HCT116 (cell line): ENCODE results near the gene PLAC8. TPM values are rescaled to one million over a fixed set of nuclear protein-coding genes. Genes with fewer than 3 reads are reported as not detected.

Experiments used
- ATAC-seq: fragments of 200-7000 bp; cut with Tn5 transposase; 2 replicates; pipeline ENCODE4 v1.9.1; 2020; ENCODE audit warnings: mild to moderate bottlenecking, moderate library complexity
- BruUV-seq: library from RNA; stranded (reverse); fragments of 400-500 nt; replicated peaks from 2 replicates; lab custom pipeline; 2021; lab: Mats Ljungman, UMichigan
- CTCF ChIA-PET: fragments of 300-600 bp; sonication (Branson Sonifier 250); formaldehyde crosslinking; loops from one replicate; lab custom pipeline; 2021; ENCODE audit warnings: antibody characterized with exemption; lab: Charles Lee
- POLR2A ChIA-PET: fragments of 300-600, 350-600 bp; sonication (Branson Sonifier 250); formaldehyde crosslinking; loops from one replicate; lab custom pipeline; 2021; ENCODE audit warnings: antibody characterized with exemption; lab: Charles Lee
- RAD21 ChIA-PET, 2 experiments: fragments of 300-600 bp; sonication (Branson Sonifier 250); formaldehyde crosslinking; loops; one replicate each; lab custom pipeline; 2023; ENCODE audit warnings: low total read pairs in 2 of 2; ENCODE audit not compliant: uncharacterized antibody in 2 of 2, unreplicated experiment in 2 of 2, low non-redundant PET in 1 of 2; lab: Charles Lee
- DNase-seq: peaks from one replicate; pipeline ENCODE4 v3.0.0-alpha.2; 2010; ENCODE audit warnings: low read depth, low spot score
- H2AFZ ChIP-seq: fragments of 200-600 bp; shearing (Covaris generic), sonication (generic); 2 replicates; pipeline ENCODE4 v1.6.1; 2017; ENCODE audit warnings: low read depth, mixed run types, mixed read lengths, antibody characterized with exemption, low read length; ENCODE audit not compliant: poor library complexity, severe bottlenecking
- H3K27ac ChIP-seq: 2 replicates; pipeline ENCODE4 v1.5.1; 2012; ENCODE audit warnings: low read depth, low read length
- H3K27me3 ChIP-seq: fragments of 200-600 bp; sonication (generic); 2 replicates; pipeline ENCODE4 v1.6.1; 2016; ENCODE audit warnings: mixed run types, low read length, mixed read lengths; ENCODE audit not compliant: insufficient read depth
- H3K36me3 ChIP-seq, 2 experiments: fragments of 200-500 bp in 1 of 2; fragments of 200-600 bp in 1 of 2; sonication (Bioruptor generic) in 1 of 2; sonication (generic) in 1 of 2; 2 replicates each; pipeline versions ENCODE4 v1.5.1 to v1.6.1; 2014 to 2016; ENCODE audit warnings: low read length in 2 of 2, inconsistent platforms in 1 of 2, mixed read lengths in 1 of 2, mixed run types in 1 of 2; ENCODE audit not compliant: insufficient read depth in 2 of 2, control insufficient read depth in 1 of 2
- H3K4me1 ChIP-seq, 2 experiments: fragments of 200-600 bp in 1 of 2; sonication (generic) in 1 of 2; 2 replicates each; pipeline versions ENCODE4 v1.5.1 to v1.6.1; 2012 to 2017; ENCODE audit warnings: low read length in 2 of 2, inconsistent platforms in 1 of 2, mild to moderate bottlenecking in 1 of 2, mixed read lengths in 1 of 2, mixed run types in 1 of 2, moderate library complexity in 1 of 2; ENCODE audit not compliant: insufficient read depth in 2 of 2, control insufficient read depth in 1 of 2
- H3K4me2 ChIP-seq: fragments of 200-600 bp; sonication (generic); 2 replicates; pipeline ENCODE4 v1.6.1; 2017; ENCODE audit warnings: mixed run types, low read length, mixed read lengths
- H3K4me3 ChIP-seq, 2 experiments: fragments of 200-600 bp in 1 of 2; sonication (generic) in 1 of 2; replicated peaks in 1 of 2; 2 replicates each; pipeline ENCODE4 v1.5.1; 2011 to 2016; ENCODE audit warnings: low read length in 2 of 2, control low read depth in 1 of 2, low read depth in 1 of 2, mild to moderate bottlenecking in 1 of 2, mixed read lengths in 1 of 2, mixed run types in 1 of 2
- H3K79me2 ChIP-seq: fragments of 200-600 bp; sonication (generic); 2 replicates; pipeline ENCODE4 v1.6.1; 2017; ENCODE audit warnings: mild to moderate bottlenecking, mixed run types, low read length, moderate library complexity, mixed read lengths; ENCODE audit not compliant: insufficient read depth
- H3K9ac ChIP-seq: fragments of 200-600 bp; sonication (generic); 2 replicates; pipeline ENCODE4 v1.6.1; 2016; ENCODE audit warnings: low read length, mixed read lengths
- H3K9me2 ChIP-seq: fragments of 200-600 bp; sonication (generic), shearing (Covaris generic); 2 replicates; pipeline ENCODE4 v1.6.1; 2017; ENCODE audit warnings: mixed run types, mild to moderate bottlenecking, moderate library complexity; ENCODE audit not compliant: insufficient read depth
- H3K9me3 ChIP-seq, 2 experiments: fragments of 200-500 bp in 1 of 2; fragments of 200-600 bp in 1 of 2; sonication (Bioruptor generic) in 1 of 2; sonication (generic) in 1 of 2; 2 replicates each; pipeline ENCODE4 v1.6.1; 2014 to 2017; ENCODE audit warnings: low read length in 2 of 2, mixed read lengths in 2 of 2, inconsistent platforms in 1 of 2, low read depth in 1 of 2, mild to moderate bottlenecking in 1 of 2, mixed run types in 1 of 2, moderate library complexity in 1 of 2; ENCODE audit not compliant: control insufficient read depth in 1 of 2, insufficient read depth in 1 of 2
- H4K20me1 ChIP-seq: fragments of 200-600 bp; sonication (generic), shearing (Covaris generic); 2 replicates; pipeline ENCODE4 v1.6.1; 2017; ENCODE audit warnings: mixed run types, mild to moderate bottlenecking, moderate library complexity; ENCODE audit not compliant: insufficient read depth
- CBX3 ChIP-seq: IDR thresholded peaks from 2 replicates; pipeline ENCODE4 v1.6.1; 2012; ENCODE audit warnings: low read depth
- EGR1 ChIP-seq: IDR thresholded peaks from 2 replicates; pipeline ENCODE4 v1.6.1; 2012; ENCODE audit warnings: low read depth
- ELF1 ChIP-seq: IDR thresholded peaks from 2 replicates; pipeline ENCODE4 v1.6.1; 2012; ENCODE audit warnings: low read depth, borderline replicate concordance
- EZH2 ChIP-seq: fragments of 200-600 bp; sonication (generic); IDR thresholded peaks from 2 replicates; pipeline ENCODE4 v1.6.1; 2017; ENCODE audit warnings: antibody characterized with exemption, mixed run types
- EZH2phosphoT487 ChIP-seq: fragments of 200-600 bp; IDR thresholded peaks from 2 replicates; pipeline ENCODE4 v1.6.1; 2018; ENCODE audit warnings: antibody characterized with exemption, borderline replicate concordance
- FOSL1 ChIP-seq: IDR thresholded peaks from 2 replicates; pipeline ENCODE4 v1.6.1; 2012; ENCODE audit warnings: low read depth
- JUND ChIP-seq: IDR thresholded peaks from 2 replicates; pipeline ENCODE4 v1.6.1; 2012
- POLR2A ChIP-seq: IDR thresholded peaks from 2 replicates; pipeline ENCODE4 v1.7.0; 2011; ENCODE audit warnings: borderline replicate concordance; ENCODE audit not compliant: insufficient read depth, insufficient read length; ENCODE audit errors: extremely low read depth
- POLR2AphosphoS5 ChIP-seq: IDR thresholded peaks from 2 replicates; pipeline ENCODE4 v1.6.1; 2011; ENCODE audit warnings: mild to moderate bottlenecking, low read depth, low read length, moderate library complexity
- RAD21 ChIP-seq: IDR thresholded peaks from 2 replicates; pipeline ENCODE4 v1.6.1; 2012; ENCODE audit warnings: low read depth, mild to moderate bottlenecking
- SP1 ChIP-seq: IDR thresholded peaks from 2 replicates; pipeline ENCODE4 v1.6.1; 2012; ENCODE audit warnings: low read depth
- SRF ChIP-seq: IDR thresholded peaks from 2 replicates; pipeline ENCODE4 v1.6.1; 2012; ENCODE audit warnings: low read depth
- TCF7L2 ChIP-seq: IDR thresholded peaks from 2 replicates; pipeline ENCODE4 v1.7.0; 2011; ENCODE audit warnings: borderline replicate concordance, inconsistent platforms; ENCODE audit not compliant: insufficient read depth, insufficient read length; ENCODE audit errors: extremely low read depth
- intact Hi-C: fragments of 100-400 bp; cut with micrococcal nuclease; formaldehyde crosslinking; loops from 2 replicates; pipeline ENCODE4 v1.10.0; 2022
- total RNA-seq: library from RNA; stranded (reverse); gene quantifications from one replicate; pipeline ENCODE4 v1.2.1, GENCODE V29; 2021; ENCODE audit not compliant: unreplicated experiment
- TF ChIP-seq, protein P1 (sequence below): IDR thresholded peaks from 2 replicates; pipeline ENCODE4 v1.6.1; 2012; ENCODE audit warnings: low read depth
- TF ChIP-seq, protein P2 (sequence below): IDR thresholded peaks from 2 replicates; pipeline ENCODE4 v1.6.1; 2012
- TF ChIP-seq, protein P3 (sequence below): IDR thresholded peaks from 2 replicates; pipeline ENCODE4 v1.6.1; 2011; ENCODE audit warnings: mild to moderate bottlenecking, low read length, moderate library complexity; ENCODE audit not compliant: insufficient replicate concordance; ENCODE audit errors: extremely low read depth
- TF ChIP-seq, protein P4 (sequence below), 3 experiments: fragments of 200-600 bp in 1 of 3; sonication (generic) in 1 of 3; IDR thresholded peaks in 2 of 3; conservative IDR thresholded peaks in 1 of 3; 2 replicates each; pipeline ENCODE4 v1.5.1; 2012 to 2017; ENCODE audit warnings: low read depth in 2 of 3, low read length in 2 of 3, antibody characterized with exemption in 1 of 3, borderline replicate concordance in 1 of 3, control low read depth in 1 of 3, mild to moderate bottlenecking in 1 of 3, mixed read lengths in 1 of 3, mixed run types in 1 of 3, moderate library complexity in 1 of 3; ENCODE audit not compliant: insufficient read depth in 1 of 3

The PLAC8 gene
- total RNA-seq, 1 experiment from 2014 or later = 0.61 TPM

DNA sequence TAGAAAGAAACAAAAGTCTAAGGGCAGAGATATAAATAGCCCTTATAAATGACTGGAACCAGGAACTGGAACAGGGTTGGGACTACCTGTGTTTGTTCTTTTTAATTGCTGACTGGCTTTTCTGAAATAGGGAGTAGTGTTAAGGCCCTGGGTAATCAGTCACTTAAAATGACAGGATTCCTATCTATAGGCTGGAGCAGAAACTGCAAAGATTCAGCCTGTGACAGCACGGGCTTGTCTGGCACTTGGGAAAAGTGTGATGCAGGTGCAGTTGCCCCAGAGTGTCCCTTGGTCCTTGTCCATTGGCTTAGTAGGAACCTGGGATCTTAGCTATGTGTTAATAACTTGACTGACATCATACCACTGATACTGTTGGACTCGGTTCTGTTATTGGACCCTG, 14.7 kb upstream of the PLAC8 start:
- TF ChIP-seq POLR2A = no peak
- TF ChIP-seq, protein P1, sequence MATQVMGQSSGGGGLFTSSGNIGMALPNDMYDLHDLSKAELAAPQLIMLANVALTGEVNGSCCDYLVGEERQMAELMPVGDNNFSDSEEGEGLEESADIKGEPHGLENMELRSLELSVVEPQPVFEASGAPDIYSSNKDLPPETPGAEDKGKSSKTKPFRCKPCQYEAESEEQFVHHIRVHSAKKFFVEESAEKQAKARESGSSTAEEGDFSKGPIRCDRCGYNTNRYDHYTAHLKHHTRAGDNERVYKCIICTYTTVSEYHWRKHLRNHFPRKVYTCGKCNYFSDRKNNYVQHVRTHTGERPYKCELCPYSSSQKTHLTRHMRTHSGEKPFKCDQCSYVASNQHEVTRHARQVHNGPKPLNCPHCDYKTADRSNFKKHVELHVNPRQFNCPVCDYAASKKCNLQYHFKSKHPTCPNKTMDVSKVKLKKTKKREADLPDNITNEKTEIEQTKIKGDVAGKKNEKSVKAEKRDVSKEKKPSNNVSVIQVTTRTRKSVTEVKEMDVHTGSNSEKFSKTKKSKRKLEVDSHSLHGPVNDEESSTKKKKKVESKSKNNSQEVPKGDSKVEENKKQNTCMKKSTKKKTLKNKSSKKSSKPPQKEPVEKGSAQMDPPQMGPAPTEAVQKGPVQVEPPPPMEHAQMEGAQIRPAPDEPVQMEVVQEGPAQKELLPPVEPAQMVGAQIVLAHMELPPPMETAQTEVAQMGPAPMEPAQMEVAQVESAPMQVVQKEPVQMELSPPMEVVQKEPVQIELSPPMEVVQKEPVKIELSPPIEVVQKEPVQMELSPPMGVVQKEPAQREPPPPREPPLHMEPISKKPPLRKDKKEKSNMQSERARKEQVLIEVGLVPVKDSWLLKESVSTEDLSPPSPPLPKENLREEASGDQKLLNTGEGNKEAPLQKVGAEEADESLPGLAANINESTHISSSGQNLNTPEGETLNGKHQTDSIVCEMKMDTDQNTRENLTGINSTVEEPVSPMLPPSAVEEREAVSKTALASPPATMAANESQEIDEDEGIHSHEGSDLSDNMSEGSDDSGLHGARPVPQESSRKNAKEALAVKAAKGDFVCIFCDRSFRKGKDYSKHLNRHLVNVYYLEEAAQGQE = no peak
- no peak for TF ChIP-seq RAD21
- no peak for TF ChIP-seq EZH2
- TF ChIP-seq CBX3 = no peak
- TF ChIP-seq SP1 = no peak
- TF ChIP-seq, protein P2, sequence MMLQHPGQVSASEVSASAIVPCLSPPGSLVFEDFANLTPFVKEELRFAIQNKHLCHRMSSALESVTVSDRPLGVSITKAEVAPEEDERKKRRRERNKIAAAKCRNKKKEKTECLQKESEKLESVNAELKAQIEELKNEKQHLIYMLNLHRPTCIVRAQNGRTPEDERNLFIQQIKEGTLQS = no peak
- no peak for TF ChIP-seq EZH2phosphoT487
- no peak for TF ChIP-seq EGR1
- TF ChIP-seq, protein P3, sequence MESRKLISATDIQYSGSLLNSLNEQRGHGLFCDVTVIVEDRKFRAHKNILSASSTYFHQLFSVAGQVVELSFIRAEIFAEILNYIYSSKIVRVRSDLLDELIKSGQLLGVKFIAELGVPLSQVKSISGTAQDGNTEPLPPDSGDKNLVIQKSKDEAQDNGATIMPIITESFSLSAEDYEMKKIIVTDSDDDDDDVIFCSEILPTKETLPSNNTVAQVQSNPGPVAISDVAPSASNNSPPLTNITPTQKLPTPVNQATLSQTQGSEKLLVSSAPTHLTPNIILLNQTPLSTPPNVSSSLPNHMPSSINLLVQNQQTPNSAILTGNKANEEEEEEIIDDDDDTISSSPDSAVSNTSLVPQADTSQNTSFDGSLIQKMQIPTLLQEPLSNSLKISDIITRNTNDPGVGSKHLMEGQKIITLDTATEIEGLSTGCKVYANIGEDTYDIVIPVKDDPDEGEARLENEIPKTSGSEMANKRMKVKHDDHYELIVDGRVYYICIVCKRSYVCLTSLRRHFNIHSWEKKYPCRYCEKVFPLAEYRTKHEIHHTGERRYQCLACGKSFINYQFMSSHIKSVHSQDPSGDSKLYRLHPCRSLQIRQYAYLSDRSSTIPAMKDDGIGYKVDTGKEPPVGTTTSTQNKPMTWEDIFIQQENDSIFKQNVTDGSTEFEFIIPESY = no peak
- TF ChIP-seq JUND = no peak
- no peak for TF ChIP-seq ELF1
- TF ChIP-seq, protein P4, sequence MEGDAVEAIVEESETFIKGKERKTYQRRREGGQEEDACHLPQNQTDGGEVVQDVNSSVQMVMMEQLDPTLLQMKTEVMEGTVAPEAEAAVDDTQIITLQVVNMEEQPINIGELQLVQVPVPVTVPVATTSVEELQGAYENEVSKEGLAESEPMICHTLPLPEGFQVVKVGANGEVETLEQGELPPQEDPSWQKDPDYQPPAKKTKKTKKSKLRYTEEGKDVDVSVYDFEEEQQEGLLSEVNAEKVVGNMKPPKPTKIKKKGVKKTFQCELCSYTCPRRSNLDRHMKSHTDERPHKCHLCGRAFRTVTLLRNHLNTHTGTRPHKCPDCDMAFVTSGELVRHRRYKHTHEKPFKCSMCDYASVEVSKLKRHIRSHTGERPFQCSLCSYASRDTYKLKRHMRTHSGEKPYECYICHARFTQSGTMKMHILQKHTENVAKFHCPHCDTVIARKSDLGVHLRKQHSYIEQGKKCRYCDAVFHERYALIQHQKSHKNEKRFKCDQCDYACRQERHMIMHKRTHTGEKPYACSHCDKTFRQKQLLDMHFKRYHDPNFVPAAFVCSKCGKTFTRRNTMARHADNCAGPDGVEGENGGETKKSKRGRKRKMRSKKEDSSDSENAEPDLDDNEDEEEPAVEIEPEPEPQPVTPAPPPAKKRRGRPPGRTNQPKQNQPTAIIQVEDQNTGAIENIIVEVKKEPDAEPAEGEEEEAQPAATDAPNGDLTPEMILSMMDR (IDR thresholded peaks at IDR 0.05 in 2 of 3, conservative IDR thresholded peaks at IDR 0.05 in 1 of 3; ENCODE audit: borderline replicate concordance in 1 of 3, insufficient read depth in 1 of 3, low read depth in 2 of 3, low read length in 2 of 3) = no peak
- TF ChIP-seq POLR2AphosphoS5 = no peak
- no peak for TF ChIP-seq FOSL1
- TF ChIP-seq SRF = no peak
- TF ChIP-seq TCF7L2 = no peak
- no peak overlapping the region for H3K9ac ChIP-seq
- intact Hi-C loops = no loop called here
- ChIA-PET RAD21 (no interaction called here), POLR2A (no interaction called here), CTCF (no interaction called here)
- DNase-seq (no peak), ATAC-seq (no peak)
- no peaks in the 10 kb centered on the region for H3K9me3 ChIP-seq
- H3K4me3 ChIP-seq = no peak overlapping the region
- no peaks in the 10 kb centered on the region for H3K27me3 ChIP-seq
- H4K20me1 ChIP-seq = no peaks in the 10 kb centered on the region
- no peak overlapping the region for H3K4me2 ChIP-seq
- H3K9me2 ChIP-seq = no peaks in the 10 kb centered on the region
- H3K27ac ChIP-seq = no peak overlapping the region
- no peaks in the 10 kb centered on the region for H3K36me3 ChIP-seq
- no peaks in the 10 kb centered on the region for H3K79me2 ChIP-seq
- peaks cover 0 to 5% of the 10 kb centered on the region in 2 experiments; a peak in 2 of 4 replicates for H3K4me1 ChIP-seq
- no peak overlapping the region for H2AFZ ChIP-seq
- BruUV-seq = no TSS peak
